ENCODE results near the gene NTRK1.

The NTRK1 gene

GRCh38 chr1:156930483-156930882 lies 69.8 kb downstream of the NTRK1 start:
- DNase-seq, result no peak
